ENCODE results near the gene STT3B. TPM values are rescaled to one million over a fixed set of nuclear protein-coding genes. Genes with fewer than 3 reads are reported as not detected.

The STT3B gene
- total RNA-seq, 2 experiments from 2014 or later, result 111 to 113 TPM

DNA sequence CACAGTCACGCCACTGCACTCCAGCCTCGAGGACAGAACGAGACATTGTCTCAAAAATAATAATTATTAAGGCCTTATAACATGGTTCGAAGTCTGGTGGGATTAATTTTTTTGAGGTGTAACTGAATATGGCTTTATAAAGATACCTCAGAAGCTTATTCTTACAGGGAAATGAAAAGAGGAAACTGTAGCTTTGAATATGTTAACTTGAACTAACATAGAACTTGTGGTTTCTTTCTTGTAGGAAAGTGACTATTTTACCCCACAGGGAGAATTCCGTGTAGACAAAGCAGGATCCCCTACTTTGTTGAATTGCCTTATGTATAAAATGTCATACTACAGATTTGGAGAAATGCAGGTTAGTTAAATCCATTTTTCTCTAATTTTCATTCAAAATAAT lies 96.3 kb downstream of the STT3B start:
- ChIA-PET POLR2A (interaction anchor here (1.1 kb wide), 1 partner anchor 10 kb away, joined by 4 read pairs; no protein-coding TSS in a partner anchor), CTCF (no interaction called here)
- H3K27me3 ChIP-seq (ENCODE audit: control insufficient read depth in 1 of 2, insufficient read depth in 2 of 2, low read length in 2 of 2), result no peaks in the 10 kb centered on the region
- intact Hi-C loops (cut with DNase I, micrococcal nuclease), result no loop called here
- no peak for DNase-seq
- no peak for ATAC-seq (ENCODE audit: poor library complexity)
- Mint-ChIP-seq H3K27me3 (no peaks in the 10 kb centered on the region), H3K4me3 (no peak overlapping the region), H3K9me3 (no peaks in the 10 kb centered on the region), H3K27ac (peak overlapping the region; percentile 63), H3K4me1 (ENCODE audit: low read depth) (peaks cover 33% of the 10 kb centered on the region), H3K36me3 (ENCODE audit: low read depth) (peaks cover 95% of the 10 kb centered on the region)
- peaks cover 90% of the 10 kb centered on the region for H3K36me3 ChIP-seq (ENCODE audit: insufficient read depth, low read length)
- no peak overlapping the region for H3K27ac ChIP-seq (ENCODE audit: low read depth in 1 of 2, low read length in 2 of 2)
- TF ChIP-seq, protein P1, sequence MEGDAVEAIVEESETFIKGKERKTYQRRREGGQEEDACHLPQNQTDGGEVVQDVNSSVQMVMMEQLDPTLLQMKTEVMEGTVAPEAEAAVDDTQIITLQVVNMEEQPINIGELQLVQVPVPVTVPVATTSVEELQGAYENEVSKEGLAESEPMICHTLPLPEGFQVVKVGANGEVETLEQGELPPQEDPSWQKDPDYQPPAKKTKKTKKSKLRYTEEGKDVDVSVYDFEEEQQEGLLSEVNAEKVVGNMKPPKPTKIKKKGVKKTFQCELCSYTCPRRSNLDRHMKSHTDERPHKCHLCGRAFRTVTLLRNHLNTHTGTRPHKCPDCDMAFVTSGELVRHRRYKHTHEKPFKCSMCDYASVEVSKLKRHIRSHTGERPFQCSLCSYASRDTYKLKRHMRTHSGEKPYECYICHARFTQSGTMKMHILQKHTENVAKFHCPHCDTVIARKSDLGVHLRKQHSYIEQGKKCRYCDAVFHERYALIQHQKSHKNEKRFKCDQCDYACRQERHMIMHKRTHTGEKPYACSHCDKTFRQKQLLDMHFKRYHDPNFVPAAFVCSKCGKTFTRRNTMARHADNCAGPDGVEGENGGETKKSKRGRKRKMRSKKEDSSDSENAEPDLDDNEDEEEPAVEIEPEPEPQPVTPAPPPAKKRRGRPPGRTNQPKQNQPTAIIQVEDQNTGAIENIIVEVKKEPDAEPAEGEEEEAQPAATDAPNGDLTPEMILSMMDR (IDR thresholded peaks at IDR 0.05), result no peak
- no peaks in the 10 kb centered on the region for H3K9me3 ChIP-seq (ENCODE audit: control insufficient read depth in 1 of 2, insufficient read depth in 1 of 2, low read length in 2 of 2)
- H3K4me1 ChIP-seq (ENCODE audit: insufficient read depth, low read length), result no peaks in the 10 kb centered on the region
- no peak overlapping the region for H3K4me3 ChIP-seq (ENCODE audit: low read length)

DNA sequence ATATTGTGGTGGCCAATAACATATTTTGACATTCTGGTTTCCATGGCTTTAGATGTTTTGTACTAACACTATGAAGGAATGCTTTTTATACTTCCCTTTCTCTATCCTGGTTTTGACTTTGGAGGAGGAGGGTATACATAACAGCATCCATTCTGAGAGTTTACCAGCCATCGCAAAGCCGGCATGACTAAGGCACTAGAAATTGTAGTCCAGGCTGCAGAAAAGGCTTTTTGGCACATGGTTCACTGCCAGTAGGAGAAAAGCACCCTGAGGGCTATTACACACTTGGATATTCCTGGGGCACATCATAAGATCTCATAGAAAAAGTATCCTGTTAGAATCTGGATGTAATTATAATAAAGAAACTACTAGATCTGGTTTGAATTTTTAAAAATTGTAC lies 101.8 kb downstream of the STT3B start:
- DNase-seq, result no peak
- Mint-ChIP-seq H3K36me3 (ENCODE audit: low read depth) (peaks cover 79% of the 10 kb centered on the region), H3K9me3 (no peaks in the 10 kb centered on the region), H3K4me3 (no peak overlapping the region), H3K27ac (peak overlapping the region; percentile 55), H3K4me1 (ENCODE audit: low read depth) (peaks cover 67% of the 10 kb centered on the region), H3K27me3 (no peaks in the 10 kb centered on the region)
- intact Hi-C loops (cut with DNase I, micrococcal nuclease), result no loop called here
- no peak overlapping the region for H3K4me3 ChIP-seq (ENCODE audit: low read length)
- TF ChIP-seq, protein P1 (IDR thresholded peaks at IDR 0.05), result no peak
- H3K36me3 ChIP-seq (ENCODE audit: insufficient read depth, low read length), result peaks cover 47% of the 10 kb centered on the region
- ChIA-PET CTCF (no interaction called here), POLR2A (no interaction called here)
- no peaks in the 10 kb centered on the region for H3K27me3 ChIP-seq (ENCODE audit: control insufficient read depth in 1 of 2, insufficient read depth in 2 of 2, low read length in 2 of 2)
- no peak overlapping the region for H3K27ac ChIP-seq (ENCODE audit: low read depth in 1 of 2, low read length in 2 of 2)
- peaks cover 3% of the 10 kb centered on the region for H3K4me1 ChIP-seq (ENCODE audit: insufficient read depth, low read length)
- no peak for ATAC-seq (ENCODE audit: poor library complexity)
- no peaks in the 10 kb centered on the region for H3K9me3 ChIP-seq (ENCODE audit: control insufficient read depth in 1 of 2, insufficient read depth in 1 of 2, low read length in 2 of 2)

DNA sequence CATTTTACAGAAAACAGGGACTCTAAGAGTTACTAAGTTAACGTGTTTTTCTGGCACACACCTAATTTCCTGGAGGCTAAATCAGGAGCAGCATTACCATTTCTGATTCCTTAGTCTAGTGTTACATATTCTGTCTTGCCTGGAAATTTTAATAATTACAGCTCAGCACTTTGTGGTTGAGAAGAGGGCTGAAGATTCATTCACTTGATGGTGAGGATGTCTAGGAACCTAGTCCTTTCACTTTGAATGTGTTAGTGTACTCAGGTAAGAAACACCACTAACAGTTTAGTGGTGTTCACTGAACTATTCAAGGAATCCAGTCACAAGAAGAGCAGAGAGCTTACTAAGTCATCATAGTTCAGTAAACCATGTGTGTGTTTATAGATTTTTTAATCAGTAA lies 102.8 kb downstream of the STT3B start:
- CTCF ChIA-PET, result no interaction called here
- H3K36me3 ChIP-seq (ENCODE audit: insufficient read depth, low read length), result peaks cover 36% of the 10 kb centered on the region
- H3K4me1 ChIP-seq (ENCODE audit: insufficient read depth, low read length), result peaks cover 3% of the 10 kb centered on the region
- H3K27me3 ChIP-seq (ENCODE audit: control insufficient read depth in 1 of 2, insufficient read depth in 2 of 2, low read length in 2 of 2), result no peaks in the 10 kb centered on the region
- H3K4me3 ChIP-seq (ENCODE audit: low read length), result no peak overlapping the region
- Mint-ChIP-seq H3K4me1 (ENCODE audit: low read depth) (peaks cover 57% of the 10 kb centered on the region), H3K27me3 (no peaks in the 10 kb centered on the region), H3K9me3 (no peaks in the 10 kb centered on the region), H3K36me3 (ENCODE audit: low read depth) (peaks cover 68% of the 10 kb centered on the region), H3K27ac (peak overlapping the region; percentile 55), H3K4me3 (peak overlapping the region; percentile 46)
- intact Hi-C loops (cut with DNase I, micrococcal nuclease), result no loop called here
- no peaks in the 10 kb centered on the region for H3K9me3 ChIP-seq (ENCODE audit: control insufficient read depth in 1 of 2, insufficient read depth in 1 of 2, low read length in 2 of 2)
- TF ChIP-seq, protein P1 (IDR thresholded peaks at IDR 0.05), result no peak
- POLR2A ChIA-PET, result interaction anchor here (0.8 to 4.5 kb wide), 3 partner anchors 10 to 408 kb away, joined by 4 to 23 read pairs (median 5); partner anchors contain the start of gene STT3B
- H3K27ac ChIP-seq (ENCODE audit: low read depth in 1 of 2, low read length in 2 of 2), result peak overlapping the region; percentile 5 to 18
- ATAC-seq (ENCODE audit: poor library complexity), result no peak
- peak in 1 of 14 experiments; percentile 6 for DNase-seq

Measured in CD4-positive, alpha-beta T cell (primary cell).